ENCODE data around the gene GRK7.

GRCh38 chr3:141777957-141778813 is 15.0 kb downstream of the GRK7 start:
- no peak for TF ChIP-seq EZH2phosphoT487 (IDR thresholded peaks at IDR 0.05; ENCODE audit: insufficient read depth, low read depth)
- no peak for TF ChIP-seq EZH2 (IDR thresholded peaks at IDR 0.05; ENCODE audit: insufficient read depth, poor library complexity, severe bottlenecking)
